H1 (cell line): ENCODE data around the gene CFAP58. TPM values are rescaled to one million over a fixed set of nuclear protein-coding genes. Genes with fewer than 3 reads are reported as not detected.

Experiments used
- EP300 ChIP-seq, 2 experiments: IDR thresholded peaks; 1 replicate in 1 of 2; 2 replicates in 1 of 2; pipeline ENCODE4 v1.6.1; 2011 to 2012; ENCODE audit warnings: low read depth in 2 of 2, low read length in 2 of 2, mild to moderate bottlenecking in 2 of 2, borderline replicate concordance in 1 of 2, inconsistent platforms in 1 of 2, moderate library complexity in 1 of 2
- JUN ChIP-seq: IDR thresholded peaks from 2 replicates; pipeline ENCODE4 v1.6.1; 2011; ENCODE audit warnings: low read depth, mild to moderate bottlenecking, improper control_type of control experiment, low read length
- KDM4A ChIP-seq: IDR thresholded peaks from one replicate; pipeline ENCODE4 v1.7.1; 2012; ENCODE audit warnings: low read depth, mild to moderate bottlenecking, moderate library complexity, low read length, inconsistent platforms; ENCODE audit not compliant: severe bottlenecking
- NANOG ChIP-seq: IDR thresholded peaks from 2 replicates; pipeline ENCODE4 v1.6.1; 2011; ENCODE audit warnings: low read length, low read depth, mild to moderate bottlenecking, inconsistent platforms; ENCODE audit not compliant: insufficient read depth, poor library complexity, severe bottlenecking
- PHF8 ChIP-seq: fragments of 200-600 bp; sonication (generic); conservative IDR thresholded peaks from 2 replicates; pipeline ENCODE4 v1.7.1; 2012; ENCODE audit warnings: low read depth, mild to moderate bottlenecking, inconsistent platforms, low read length, moderate library complexity
- RBBP5 ChIP-seq: IDR thresholded peaks from 2 replicates; pipeline ENCODE4 v1.7.1; 2012; ENCODE audit warnings: low read depth, mild to moderate bottlenecking, inconsistent platforms, low read length, moderate library complexity, borderline replicate concordance
- RNF2 ChIP-seq: fragments of 200-900, 300-1000 bp; sonication (generic); IDR thresholded peaks from 2 replicates; pipeline ENCODE4 v1.7.1; 2016; ENCODE audit warnings: borderline replicate concordance, low read depth, mild to moderate bottlenecking, antibody characterized with exemption, low read length; ENCODE audit not compliant: poor library complexity, severe bottlenecking; ENCODE audit errors: missing control alignments
- SIRT6 ChIP-seq: IDR thresholded peaks from one replicate; pipeline ENCODE4 v1.7.1; 2012; ENCODE audit warnings: low read length, inconsistent platforms
- TAF7 ChIP-seq: optimal IDR thresholded peaks from 2 replicates; pipeline ENCODE3; 2011; ENCODE audit warnings: low read depth, mild to moderate bottlenecking, inconsistent platforms, low read length, moderate library complexity, borderline replicate concordance
- TCF12 ChIP-seq: IDR thresholded peaks from 2 replicates; pipeline ENCODE4 v1.6.1; 2011; ENCODE audit warnings: low read depth, mild to moderate bottlenecking, low read length
- polyA plus RNA-seq, 7 experiments: library from polyadenylated mRNA; depleted of rRNA in 3 of 7; stranded (reverse) in 5 of 7; unstranded in 2 of 7; fragments of >200 nt in 5 of 7; fragments of 200-250 nt in 2 of 7; gene quantifications; 1 replicate in 5 of 7; 2 replicates in 1 of 7; 4 replicates in 1 of 7; pipeline versions ENCODE4 v1.2.1 to v1.2.3, GENCODE V29; 2011 to 2013; ENCODE audit warnings: missing spikeins in 2 of 7, mixed read lengths in 2 of 7
- total RNA-seq: library from RNA; stranded (reverse); fragmentation: NEBNext Ultra II Directional; extraction: Animal tissue kit (Norgen Biotek cat#: 25700); gene quantifications from 2 replicates; pipeline ENCODE4 v1.2.1, GENCODE V29; 2021
- TF ChIP-seq, protein P1 (sequence below): fragments of 300-600 bp; sonication (generic); IDR thresholded peaks from 2 replicates; pipeline ENCODE4 v1.7.1; 2012; ENCODE audit warnings: low read length, moderate library complexity, mild to moderate bottlenecking, inconsistent platforms; ENCODE audit not compliant: insufficient replicate concordance

Gene CFAP58
- total and polyA plus RNA-seq, 2 of the 8 experiments (the other 6 are each of a cell fraction or from before 2014, with no cell fraction given): 0.32 to 0.71 TPM

DNA sequence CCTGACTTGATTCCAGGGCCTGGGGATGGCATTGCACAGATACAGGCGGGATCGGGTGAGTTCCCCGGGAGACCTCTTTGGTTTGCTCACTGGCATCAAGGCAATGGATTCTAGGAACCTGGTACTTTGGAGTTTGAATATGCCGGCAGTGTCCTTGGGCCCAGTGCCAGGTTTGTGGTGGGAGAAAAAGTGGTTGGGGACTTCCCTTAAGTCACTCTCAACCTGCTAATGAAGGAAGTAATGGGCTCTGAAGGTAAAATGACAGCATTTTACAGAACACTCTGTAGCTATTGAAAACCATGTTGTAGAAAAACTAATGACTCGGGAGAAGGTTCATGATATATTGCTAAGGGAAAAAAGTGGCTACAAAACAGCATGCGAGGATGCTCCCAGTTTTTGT, 129.9 kb downstream of the CFAP58 start (continued):
- TF ChIP-seq, protein P1, sequence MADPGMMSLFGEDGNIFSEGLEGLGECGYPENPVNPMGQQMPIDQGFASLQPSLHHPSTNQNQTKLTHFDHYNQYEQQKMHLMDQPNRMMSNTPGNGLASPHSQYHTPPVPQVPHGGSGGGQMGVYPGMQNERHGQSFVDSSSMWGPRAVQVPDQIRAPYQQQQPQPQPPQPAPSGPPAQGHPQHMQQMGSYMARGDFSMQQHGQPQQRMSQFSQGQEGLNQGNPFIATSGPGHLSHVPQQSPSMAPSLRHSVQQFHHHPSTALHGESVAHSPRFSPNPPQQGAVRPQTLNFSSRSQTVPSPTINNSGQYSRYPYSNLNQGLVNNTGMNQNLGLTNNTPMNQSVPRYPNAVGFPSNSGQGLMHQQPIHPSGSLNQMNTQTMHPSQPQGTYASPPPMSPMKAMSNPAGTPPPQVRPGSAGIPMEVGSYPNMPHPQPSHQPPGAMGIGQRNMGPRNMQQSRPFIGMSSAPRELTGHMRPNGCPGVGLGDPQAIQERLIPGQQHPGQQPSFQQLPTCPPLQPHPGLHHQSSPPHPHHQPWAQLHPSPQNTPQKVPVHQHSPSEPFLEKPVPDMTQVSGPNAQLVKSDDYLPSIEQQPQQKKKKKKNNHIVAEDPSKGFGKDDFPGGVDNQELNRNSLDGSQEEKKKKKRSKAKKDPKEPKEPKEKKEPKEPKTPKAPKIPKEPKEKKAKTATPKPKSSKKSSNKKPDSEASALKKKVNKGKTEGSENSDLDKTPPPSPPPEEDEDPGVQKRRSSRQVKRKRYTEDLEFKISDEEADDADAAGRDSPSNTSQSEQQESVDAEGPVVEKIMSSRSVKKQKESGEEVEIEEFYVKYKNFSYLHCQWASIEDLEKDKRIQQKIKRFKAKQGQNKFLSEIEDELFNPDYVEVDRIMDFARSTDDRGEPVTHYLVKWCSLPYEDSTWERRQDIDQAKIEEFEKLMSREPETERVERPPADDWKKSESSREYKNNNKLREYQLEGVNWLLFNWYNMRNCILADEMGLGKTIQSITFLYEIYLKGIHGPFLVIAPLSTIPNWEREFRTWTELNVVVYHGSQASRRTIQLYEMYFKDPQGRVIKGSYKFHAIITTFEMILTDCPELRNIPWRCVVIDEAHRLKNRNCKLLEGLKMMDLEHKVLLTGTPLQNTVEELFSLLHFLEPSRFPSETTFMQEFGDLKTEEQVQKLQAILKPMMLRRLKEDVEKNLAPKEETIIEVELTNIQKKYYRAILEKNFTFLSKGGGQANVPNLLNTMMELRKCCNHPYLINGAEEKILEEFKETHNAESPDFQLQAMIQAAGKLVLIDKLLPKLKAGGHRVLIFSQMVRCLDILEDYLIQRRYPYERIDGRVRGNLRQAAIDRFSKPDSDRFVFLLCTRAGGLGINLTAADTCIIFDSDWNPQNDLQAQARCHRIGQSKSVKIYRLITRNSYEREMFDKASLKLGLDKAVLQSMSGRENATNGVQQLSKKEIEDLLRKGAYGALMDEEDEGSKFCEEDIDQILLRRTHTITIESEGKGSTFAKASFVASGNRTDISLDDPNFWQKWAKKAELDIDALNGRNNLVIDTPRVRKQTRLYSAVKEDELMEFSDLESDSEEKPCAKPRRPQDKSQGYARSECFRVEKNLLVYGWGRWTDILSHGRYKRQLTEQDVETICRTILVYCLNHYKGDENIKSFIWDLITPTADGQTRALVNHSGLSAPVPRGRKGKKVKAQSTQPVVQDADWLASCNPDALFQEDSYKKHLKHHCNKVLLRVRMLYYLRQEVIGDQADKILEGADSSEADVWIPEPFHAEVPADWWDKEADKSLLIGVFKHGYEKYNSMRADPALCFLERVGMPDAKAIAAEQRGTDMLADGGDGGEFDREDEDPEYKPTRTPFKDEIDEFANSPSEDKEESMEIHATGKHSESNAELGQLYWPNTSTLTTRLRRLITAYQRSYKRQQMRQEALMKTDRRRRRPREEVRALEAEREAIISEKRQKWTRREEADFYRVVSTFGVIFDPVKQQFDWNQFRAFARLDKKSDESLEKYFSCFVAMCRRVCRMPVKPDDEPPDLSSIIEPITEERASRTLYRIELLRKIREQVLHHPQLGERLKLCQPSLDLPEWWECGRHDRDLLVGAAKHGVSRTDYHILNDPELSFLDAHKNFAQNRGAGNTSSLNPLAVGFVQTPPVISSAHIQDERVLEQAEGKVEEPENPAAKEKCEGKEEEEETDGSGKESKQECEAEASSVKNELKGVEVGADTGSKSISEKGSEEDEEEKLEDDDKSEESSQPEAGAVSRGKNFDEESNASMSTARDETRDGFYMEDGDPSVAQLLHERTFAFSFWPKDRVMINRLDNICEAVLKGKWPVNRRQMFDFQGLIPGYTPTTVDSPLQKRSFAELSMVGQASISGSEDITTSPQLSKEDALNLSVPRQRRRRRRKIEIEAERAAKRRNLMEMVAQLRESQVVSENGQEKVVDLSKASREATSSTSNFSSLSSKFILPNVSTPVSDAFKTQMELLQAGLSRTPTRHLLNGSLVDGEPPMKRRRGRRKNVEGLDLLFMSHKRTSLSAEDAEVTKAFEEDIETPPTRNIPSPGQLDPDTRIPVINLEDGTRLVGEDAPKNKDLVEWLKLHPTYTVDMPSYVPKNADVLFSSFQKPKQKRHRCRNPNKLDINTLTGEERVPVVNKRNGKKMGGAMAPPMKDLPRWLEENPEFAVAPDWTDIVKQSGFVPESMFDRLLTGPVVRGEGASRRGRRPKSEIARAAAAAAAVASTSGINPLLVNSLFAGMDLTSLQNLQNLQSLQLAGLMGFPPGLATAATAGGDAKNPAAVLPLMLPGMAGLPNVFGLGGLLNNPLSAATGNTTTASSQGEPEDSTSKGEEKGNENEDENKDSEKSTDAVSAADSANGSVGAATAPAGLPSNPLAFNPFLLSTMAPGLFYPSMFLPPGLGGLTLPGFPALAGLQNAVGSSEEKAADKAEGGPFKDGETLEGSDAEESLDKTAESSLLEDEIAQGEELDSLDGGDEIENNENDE: no peak
- TF ChIP-seq NANOG (no peak), KDM4A (no peak), TAF7 (no peak), JUN (no peak), TCF12 (no peak), RNF2 (no peak), PHF8 (no peak), SIRT6 (no peak), RBBP5 (no peak), EP300 (IDR thresholded peaks at IDR 0.05; ENCODE audit: borderline replicate concordance in 1 of 2, low read depth in 2 of 2, low read length in 2 of 2) (no peak)
